Activated naive CD4-positive, alpha-beta T cell treated with anti-CD3 and anti-CD28 coated beads, Interleukin-2, amount 10 ng/mL, durations not matched to agents 7 days and 5 days (primary cell): ENCODE measurements around the gene TMEM218.

Experiments used
- CTCF ChIA-PET: fragments of 350-600 bp; sonication (Branson Sonifier 250); formaldehyde crosslinking; loops from one replicate; lab custom pipeline; 2021; ENCODE audit warnings: antibody characterized with exemption; lab: Charles Lee
- DNase-seq: peaks from one replicate; pipeline ENCODE4 v3.0.0-alpha.2; 2020
- H3K27ac Mint-ChIP-seq: one replicate; pipeline ENCODE4 v1.8.0; 2021; ENCODE audit warnings: mild to moderate bottlenecking, moderate library complexity, mixed read lengths
- H3K27me3 Mint-ChIP-seq: one replicate; pipeline ENCODE4 v1.8.0; 2021; ENCODE audit warnings: mild to moderate bottlenecking, mixed read lengths
- H3K36me3 Mint-ChIP-seq: one replicate; pipeline ENCODE4 v1.8.0; 2021; ENCODE audit warnings: mixed read lengths
- H3K4me1 Mint-ChIP-seq: one replicate; pipeline ENCODE4 v1.8.0; 2021; ENCODE audit warnings: mixed read lengths
- H3K4me3 Mint-ChIP-seq: one replicate; pipeline ENCODE4 v1.8.0; 2021; ENCODE audit warnings: mild to moderate bottlenecking, moderate library complexity, mixed read lengths
- H3K9me3 Mint-ChIP-seq: one replicate; pipeline ENCODE4 v1.8.0; 2021; ENCODE audit warnings: mixed read lengths

The TMEM218 gene

GRCh38 chr11:125117429-125117828 is 6.0 kb upstream of the TMEM218 start:
- no peak for DNase-seq
- no peaks in the 10 kb centered on the region for H3K36me3 Mint-ChIP-seq
- no peak overlapping the region for H3K4me3 Mint-ChIP-seq
- peaks cover 51% of the 10 kb centered on the region for H3K27me3 Mint-ChIP-seq
- no peak overlapping the region for H3K27ac Mint-ChIP-seq
- no peaks in the 10 kb centered on the region for H3K4me1 Mint-ChIP-seq
- peaks cover under 1% of the 10 kb centered on the region for H3K9me3 Mint-ChIP-seq
- CTCF ChIA-PET = interaction anchor here (0.6 to 0.9 kb wide), 2 partner anchors 9 to 334 kb away, joined by 3 to 5 read pairs; no protein-coding TSS in a partner anchor

- CTCF ChIA-PET = interaction anchor here (0.9 to 1.0 kb wide), 2 partner anchors 10 to 191 kb away, joined by 3 read pairs; no protein-coding TSS in a partner anchor
- Mint-ChIP-seq H3K4me1 (peaks cover 19% of the 10 kb centered on the region), H3K27me3 (peaks cover 39% of the 10 kb centered on the region), H3K4me3 (no peak overlapping the region), H3K9me3 (peaks cover 5% of the 10 kb centered on the region), H3K36me3 (peaks cover 2% of the 10 kb centered on the region), H3K27ac (no peak overlapping the region)
- no peak for DNase-seq
Measured at GRCh38 chr11:125114518-125114917, 3.1 kb upstream of the TMEM218 start.

- H3K27me3 Mint-ChIP-seq = peaks cover 22% of the 10 kb centered on the region
- DNase-seq = no peak
- peaks cover 3% of the 10 kb centered on the region for H3K36me3 Mint-ChIP-seq
- peaks cover 19% of the 10 kb centered on the region for H3K4me1 Mint-ChIP-seq
- peak overlapping the region; percentile 92 for H3K27ac Mint-ChIP-seq
- H3K9me3 Mint-ChIP-seq = peaks cover 5% of the 10 kb centered on the region
- peak overlapping the region; percentile 96 for H3K4me3 Mint-ChIP-seq
- CTCF ChIA-PET = interaction anchor here (0.9 to 4.8 kb wide), 7 partner anchors 9 to 30 kb away, joined by 3 to 20 read pairs (median 4); no protein-coding TSS in a partner anchor
Measured at GRCh38 chr11:125112208-125112604, 780 bp upstream of the TMEM218 start.

- Mint-ChIP-seq H3K4me1 (peaks cover 24% of the 10 kb centered on the region), H3K27me3 (peaks cover 14% of the 10 kb centered on the region), H3K27ac (peak overlapping the region; percentile 92), H3K4me3 (peak overlapping the region; percentile 96), H3K36me3 (peaks cover 3% of the 10 kb centered on the region), H3K9me3 (peaks cover 5% of the 10 kb centered on the region)
- CTCF ChIA-PET = interaction anchor here (1.2 to 4.8 kb wide), 4 partner anchors 13 to 31 kb away, joined by 3 to 20 read pairs (median 5); no protein-coding TSS in a partner anchor
- DNase-seq = peak; percentile 30
Measured at GRCh38 chr11:125111001-125111342, 454 bp downstream of the TMEM218 start.

GRCh38 chr11:125110506-125110905 is 920 bp downstream of the TMEM218 start:
- Mint-ChIP-seq H3K36me3 (peaks cover 3% of the 10 kb centered on the region), H3K9me3 (peaks cover 5% of the 10 kb centered on the region), H3K27me3 (peaks cover 14% of the 10 kb centered on the region), H3K27ac (peak overlapping the region; percentile 47), H3K4me3 (peak overlapping the region; percentile 96), H3K4me1 (peaks cover 29% of the 10 kb centered on the region)
- CTCF ChIA-PET = interaction anchor here (1.8 to 4.8 kb wide), 2 partner anchors 14 to 19 kb away, joined by 6 to 20 read pairs; no protein-coding TSS in a partner anchor
- no peak for DNase-seq

GRCh38 chr11:125108469-125108868 is 3.0 kb downstream of the TMEM218 start:
- H3K27me3 Mint-ChIP-seq = peaks cover 1% of the 10 kb centered on the region
- no peak overlapping the region for H3K4me3 Mint-ChIP-seq
- H3K4me1 Mint-ChIP-seq = peaks cover 34% of the 10 kb centered on the region
- peaks cover 3% of the 10 kb centered on the region for H3K36me3 Mint-ChIP-seq
- peaks cover 5% of the 10 kb centered on the region for H3K9me3 Mint-ChIP-seq
- CTCF ChIA-PET = interaction anchor here (1.1 to 4.8 kb wide), 2 partner anchors 16 to 34 kb away, joined by 4 to 20 read pairs; no protein-coding TSS in a partner anchor
- no peak overlapping the region for H3K27ac Mint-ChIP-seq
- DNase-seq = no peak

GRCh38 chr11:125105926-125106325 is 5.5 kb downstream of the TMEM218 start:
- CTCF ChIA-PET = interaction anchor here (0.9 to 1.7 kb wide), 2 partner anchors 15 to 36 kb away, joined by 3 to 7 read pairs; no protein-coding TSS in a partner anchor
- Mint-ChIP-seq H3K36me3 (peaks cover 2% of the 10 kb centered on the region), H3K27me3 (no peaks in the 10 kb centered on the region), H3K9me3 (no peaks in the 10 kb centered on the region), H3K27ac (no peak overlapping the region), H3K4me1 (peaks cover 23% of the 10 kb centered on the region), H3K4me3 (no peak overlapping the region)
- DNase-seq = no peak

GRCh38 chr11:125102510-125102909 is 8.9 kb downstream of the TMEM218 start:
- H3K27me3 Mint-ChIP-seq = no peaks in the 10 kb centered on the region
- no peaks in the 10 kb centered on the region for H3K9me3 Mint-ChIP-seq
- DNase-seq = no peak
- CTCF ChIA-PET = interaction anchor here (1.2 kb wide), 1 partner anchor 11 kb away, joined by 4 read pairs; no protein-coding TSS in a partner anchor
- H3K4me1 Mint-ChIP-seq = peaks cover 15% of the 10 kb centered on the region
- H3K4me3 Mint-ChIP-seq = no peak overlapping the region
- H3K27ac Mint-ChIP-seq = no peak overlapping the region
- peaks cover 10% of the 10 kb centered on the region for H3K36me3 Mint-ChIP-seq

- peaks cover 15% of the 10 kb centered on the region for H3K4me1 Mint-ChIP-seq
- no peaks in the 10 kb centered on the region for H3K9me3 Mint-ChIP-seq
- CTCF ChIA-PET = no interaction called here
- peaks cover 10% of the 10 kb centered on the region for H3K36me3 Mint-ChIP-seq
- no peak overlapping the region for H3K4me3 Mint-ChIP-seq
- no peaks in the 10 kb centered on the region for H3K27me3 Mint-ChIP-seq
- H3K27ac Mint-ChIP-seq = no peak overlapping the region
- DNase-seq = no peak
Measured at GRCh38 chr11:125102025-125102424, 9.4 kb downstream of the TMEM218 start.

GRCh38 chr11:125101596-125101995 is 9.8 kb downstream of the TMEM218 start:
- CTCF ChIA-PET = no interaction called here
- no peak for DNase-seq
- no peaks in the 10 kb centered on the region for H3K9me3 Mint-ChIP-seq

GRCh38 chr11:125100136-125100535 is 11.3 kb downstream of the TMEM218 start:
- CTCF ChIA-PET = no interaction called here
- Mint-ChIP-seq H3K27ac (no peak overlapping the region), H3K9me3 (no peaks in the 10 kb centered on the region), H3K4me1 (peaks cover 1% of the 10 kb centered on the region), H3K4me3 (no peak overlapping the region), H3K36me3 (peaks cover 18% of the 10 kb centered on the region), H3K27me3 (no peaks in the 10 kb centered on the region)
- DNase-seq = no peak

More at GRCh38 chr11:125101596-125101995, 9.8 kb downstream of the TMEM218 start:
- no peak overlapping the region for H3K4me3 Mint-ChIP-seq
- H3K4me1 Mint-ChIP-seq = peaks cover 15% of the 10 kb centered on the region
- H3K27me3 Mint-ChIP-seq = no peaks in the 10 kb centered on the region
- H3K36me3 Mint-ChIP-seq = peaks cover 13% of the 10 kb centered on the region
- H3K27ac Mint-ChIP-seq = no peak overlapping the region

- CTCF ChIA-PET = no interaction called here
- H3K27ac Mint-ChIP-seq = no peak overlapping the region
- no peaks in the 10 kb centered on the region for H3K27me3 Mint-ChIP-seq
- no peak for DNase-seq
- peaks cover 13% of the 10 kb centered on the region for H3K36me3 Mint-ChIP-seq
- H3K4me1 Mint-ChIP-seq = no peaks in the 10 kb centered on the region
- no peak overlapping the region for H3K4me3 Mint-ChIP-seq
- no peaks in the 10 kb centered on the region for H3K9me3 Mint-ChIP-seq
Measured at GRCh38 chr11:125094731-125095130, 16.7 kb downstream of the TMEM218 start.

GRCh38 chr11:125093502-125093901 is 17.9 kb downstream of the TMEM218 start:
- no peaks in the 10 kb centered on the region for H3K4me1 Mint-ChIP-seq
- CTCF ChIA-PET = no interaction called here
- DNase-seq = no peak
- H3K9me3 Mint-ChIP-seq = no peaks in the 10 kb centered on the region
- no peaks in the 10 kb centered on the region for H3K27me3 Mint-ChIP-seq
- no peak overlapping the region for H3K27ac Mint-ChIP-seq
- H3K36me3 Mint-ChIP-seq = peaks cover 11% of the 10 kb centered on the region
- H3K4me3 Mint-ChIP-seq = no peak overlapping the region

- no peak for DNase-seq
- H3K27me3 Mint-ChIP-seq = no peaks in the 10 kb centered on the region
- no peaks in the 10 kb centered on the region for H3K9me3 Mint-ChIP-seq
- H3K36me3 Mint-ChIP-seq = peaks cover 8% of the 10 kb centered on the region
- no peak overlapping the region for H3K27ac Mint-ChIP-seq
- H3K4me1 Mint-ChIP-seq = no peaks in the 10 kb centered on the region
- H3K4me3 Mint-ChIP-seq = no peak overlapping the region
- CTCF ChIA-PET = interaction anchor here (4.9 kb wide), 1 partner anchor 49 kb away, joined by 51 read pairs; no protein-coding TSS in a partner anchor
Measured at GRCh38 chr11:125092669-125093068, 18.8 kb downstream of the TMEM218 start.
